Measurements from ENCODE around the gene PGD. TPM values are rescaled to one million over a fixed set of nuclear protein-coding genes. Genes with fewer than 3 reads are reported as not detected.

PGD gene
- total RNA-seq, 1 experiment from 2014 or later, result 291 TPM

DNA sequence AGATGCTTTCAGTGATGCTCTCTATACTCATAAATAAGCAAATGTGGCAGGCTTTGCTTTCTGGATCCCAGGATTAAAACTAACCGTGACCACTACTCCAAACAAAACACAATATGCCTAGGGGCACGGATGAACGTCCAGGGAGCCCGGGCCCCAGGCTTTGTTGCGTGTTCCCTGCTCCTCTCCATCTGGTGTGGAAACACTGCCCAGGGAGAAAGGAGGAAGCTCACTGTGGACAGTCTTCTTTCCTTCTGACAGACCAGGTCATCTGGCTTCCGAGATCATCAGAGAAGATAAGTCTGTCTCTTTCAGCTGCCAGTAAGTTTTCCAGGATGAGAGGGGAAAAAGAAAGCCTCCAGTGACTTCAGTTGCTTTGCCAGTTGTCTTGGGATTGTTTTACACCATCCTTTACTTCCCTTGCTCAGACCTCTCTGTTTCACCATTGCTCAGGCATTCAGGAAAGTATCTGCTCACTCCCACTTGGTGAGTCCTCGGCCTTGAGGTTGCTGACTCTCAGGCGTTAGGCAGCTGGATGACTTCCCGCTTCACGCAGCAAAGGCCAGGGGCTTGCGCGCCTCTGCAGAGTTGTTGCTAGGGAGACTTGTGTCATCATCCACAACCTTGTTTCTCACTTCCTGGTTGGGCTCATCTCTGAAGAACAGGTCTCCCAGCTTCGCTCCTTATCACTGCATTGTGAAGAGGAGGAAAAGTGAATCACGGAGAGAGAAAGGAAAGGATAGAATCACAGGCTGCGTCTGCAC lies 20.6 kb upstream of the PGD start:
- Histone ChIP-seq H3K27ac (ENCODE audit: insufficient read length, low read depth, low read length) (no peak overlapping the region), H4K5ac (ENCODE audit: insufficient read length, low read depth, low read length) (no peak overlapping the region), H3K9ac (ENCODE audit: extremely low read depth, insufficient read length, low read length) (no peak overlapping the region), H4K8ac (replicated peaks; ENCODE audit: insufficient read length, low read depth, low read length) (no peak overlapping the region), H3K79me1 (ENCODE audit: insufficient read depth, low read depth, low read length, poor library complexity, severe bottlenecking) (no peaks in the 10 kb centered on the region), H3K4me2 (ENCODE audit: insufficient read depth, insufficient read length, low read length) (no peak overlapping the region), H2BK15ac (ENCODE audit: low read depth, low read length) (no peak overlapping the region), H3K4me1 (ENCODE audit: insufficient read depth, low read length) (no peaks in the 10 kb centered on the region), H4K20me1 (ENCODE audit: control insufficient read depth, insufficient read depth, insufficient read length) (no peaks in the 10 kb centered on the region), H3K23ac (ENCODE audit: insufficient read length, low read depth, low read length) (no peak overlapping the region), H2AFZ (ENCODE audit: low read length) (no peak overlapping the region), H3K9me3 (ENCODE audit: control insufficient read depth, low read depth, low read length) (no peaks in the 10 kb centered on the region), H2AK5ac (ENCODE audit: insufficient read length, low read length) (no peak overlapping the region), H3T11ph (ENCODE audit: low read length) (no peak overlapping the region), H2BK120ac (ENCODE audit: low read depth, low read length, poor library complexity, severe bottlenecking) (no peak overlapping the region), H3K56ac (ENCODE audit: insufficient read length, low read depth, low read length) (no peak overlapping the region), H3K23me2 (ENCODE audit: insufficient read length, low read depth, low read length, poor library complexity, severe bottlenecking) (no peaks in the 10 kb centered on the region), H2BK5ac (ENCODE audit: insufficient read length, low read length) (no peak overlapping the region), H2BK12ac (ENCODE audit: insufficient read length, low read depth, low read length) (no peak overlapping the region), H3K27me3 (ENCODE audit: insufficient read depth, low read length) (no peaks in the 10 kb centered on the region), H3K14ac (ENCODE audit: insufficient read depth, low read length) (no peak overlapping the region), H2BK20ac (ENCODE audit: low read depth, low read length, poor library complexity, severe bottlenecking) (no peak overlapping the region), H3K79me2 (ENCODE audit: insufficient read depth, low read length) (no peaks in the 10 kb centered on the region), H3K18ac (ENCODE audit: insufficient read length, low read depth, low read length) (no peak overlapping the region), H3K4ac (ENCODE audit: low read depth, low read length) (no peak overlapping the region), H4K91ac (ENCODE audit: insufficient read length, low read depth, low read length) (no peak overlapping the region)
- H3K4me1 Mint-ChIP-seq, result peaks cover 0 to 8% of the 10 kb centered on the region in 2 experiments; a peak in 2 of 4 replicates
- H3K9me3 Mint-ChIP-seq, result no peaks in the 10 kb centered on the region
- no peaks in the 10 kb centered on the region for H3K27me3 Mint-ChIP-seq (ENCODE audit: low read depth)
- TF ChIP-seq, protein P1, sequence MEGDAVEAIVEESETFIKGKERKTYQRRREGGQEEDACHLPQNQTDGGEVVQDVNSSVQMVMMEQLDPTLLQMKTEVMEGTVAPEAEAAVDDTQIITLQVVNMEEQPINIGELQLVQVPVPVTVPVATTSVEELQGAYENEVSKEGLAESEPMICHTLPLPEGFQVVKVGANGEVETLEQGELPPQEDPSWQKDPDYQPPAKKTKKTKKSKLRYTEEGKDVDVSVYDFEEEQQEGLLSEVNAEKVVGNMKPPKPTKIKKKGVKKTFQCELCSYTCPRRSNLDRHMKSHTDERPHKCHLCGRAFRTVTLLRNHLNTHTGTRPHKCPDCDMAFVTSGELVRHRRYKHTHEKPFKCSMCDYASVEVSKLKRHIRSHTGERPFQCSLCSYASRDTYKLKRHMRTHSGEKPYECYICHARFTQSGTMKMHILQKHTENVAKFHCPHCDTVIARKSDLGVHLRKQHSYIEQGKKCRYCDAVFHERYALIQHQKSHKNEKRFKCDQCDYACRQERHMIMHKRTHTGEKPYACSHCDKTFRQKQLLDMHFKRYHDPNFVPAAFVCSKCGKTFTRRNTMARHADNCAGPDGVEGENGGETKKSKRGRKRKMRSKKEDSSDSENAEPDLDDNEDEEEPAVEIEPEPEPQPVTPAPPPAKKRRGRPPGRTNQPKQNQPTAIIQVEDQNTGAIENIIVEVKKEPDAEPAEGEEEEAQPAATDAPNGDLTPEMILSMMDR (conservative IDR thresholded peaks at IDR 0.05), result no peak
- no CpG with 5 or more reads among the region's 15 CpGs for WGBS (ENCODE audit: extremely low coverage, insufficient read length, low lambda C conversion rate)
- H3K27ac Mint-ChIP-seq, result peak overlapping the region in 2 of 3 experiments; percentile 24 to 48; a peak in 3 of 7 replicates
- DNase-seq, result no peak
- no peak overlapping the region for H3K4me3 Mint-ChIP-seq
- H3K36me3 Mint-ChIP-seq (ENCODE audit: insufficient read depth in 1 of 3, low read depth in 3 of 3), result peaks cover 22 to 74% (median 59%) of the 10 kb centered on the region in 3 experiments
